Prostate gland (tissue), 2 donors: Measurements from ENCODE around the gene KLHL33.

Source experiments
- CTCF ChIP-seq, 4 experiments: fragments of 200-600 bp in 2 of 4; fragments of 450-650 bp in 2 of 4; sonication (generic) in 2 of 4; IDR thresholded peaks; 1 replicate in 3 of 4; 2 replicates in 1 of 4; pipeline ENCODE4 v1.5.1; 2016 to 2019; ENCODE audit warnings: antibody characterized with exemption in 4 of 4, mild to moderate bottlenecking in 2 of 4, moderate library complexity in 2 of 4
- POLR2A ChIP-seq: fragments of 450-650 bp; IDR thresholded peaks from one replicate; pipeline ENCODE4 v1.6.1; 2016; ENCODE audit warnings: antibody characterized with exemption, mild to moderate bottlenecking
- POLR2AphosphoS5 ChIP-seq: sonication (generic); formaldehyde crosslinking; IDR thresholded peaks from one replicate; pipeline ENCODE4 v1.6.1; 2017; ENCODE audit warnings: antibody characterized with exemption

DNA sequence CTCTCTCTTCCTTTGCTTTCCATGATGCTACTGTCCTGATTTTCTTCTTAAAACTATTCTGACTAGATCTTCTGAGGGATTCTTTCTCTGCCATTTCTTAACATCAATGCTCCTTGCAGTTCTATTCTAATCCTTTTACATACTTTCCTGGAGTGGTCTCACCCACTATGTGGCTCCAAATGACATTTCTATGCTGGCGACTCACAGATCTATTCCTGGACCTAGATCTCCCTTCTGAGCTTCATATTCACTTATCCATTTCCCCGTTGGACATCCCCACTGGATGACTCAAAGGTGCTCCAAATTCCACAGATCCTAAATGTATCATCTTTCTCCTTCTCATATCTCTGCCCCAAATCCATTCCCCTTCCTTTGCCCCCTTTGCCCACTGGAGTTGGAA lies 26.7 kb downstream of the KLHL33 start:
- TF ChIP-seq CTCF (IDR thresholded peaks at IDR 0.05): no peak
- TF ChIP-seq POLR2A: no peak
- no peak for TF ChIP-seq POLR2AphosphoS5
